K562 (cell line): ENCODE measurements around the gene ENTPD8. TPM values are rescaled to one million over a fixed set of nuclear protein-coding genes. Genes with fewer than 3 reads are reported as not detected.

ENCODE experiments used
- ATAC-seq: fragments of 200-7000 bp; cut with Tn5 transposase; 3 replicates; pipeline ENCODE4 v1.9.1; 2020; ENCODE audit warnings: moderate library complexity
- BruUV-seq: library from RNA; stranded (reverse); fragments of 400-500 nt; replicated peaks from 2 replicates; lab custom pipeline; 2021; lab: Mats Ljungman, UMichigan
- CTCF ChIA-PET: fragments of 300-600 bp; formaldehyde crosslinking; extraction: SDS; loops from one replicate; lab custom pipeline; 2021; ENCODE audit warnings: low intra/inter-chr PET ratio; lab: Yijun Ruan, JAX
- POLR2A ChIA-PET: fragments of 300-600, 350-650 bp; sonication (Branson Sonifier 250); formaldehyde crosslinking; extraction: SDS; loops from one replicate; lab custom pipeline; 2021; ENCODE audit warnings: antibody characterized with exemption, inconsistent platforms; lab: Yijun Ruan, JAX
- DNase-seq, 4 experiments: peaks; one replicate each; pipeline versions ENCODE4 v3.0.0 to v3.0.0-alpha.2; 2011 to 2018; ENCODE audit warnings: low spot score in 3 of 4, mixed read lengths in 3 of 4; ENCODE audit errors: extremely low read depth in 1 of 4
- FAIRE-seq: peaks from 2 replicates; lab custom pipeline; 2011; peaks lifted over from hg19 to GRCh38; lab: Jason Lieb, UNC
- H2AFZ ChIP-seq: 2 replicates; pipeline ENCODE4 v1.6.0; 2011; ENCODE audit warnings: low read depth, low read length, control low read depth, inconsistent platforms
- H3K27ac ChIP-seq: fragments of 200-600 bp; 3 replicates; pipeline ENCODE4 v1.8.0; 2011; ENCODE audit warnings: low read depth, mild to moderate bottlenecking, control low read depth, inconsistent platforms, low read length, moderate library complexity, mixed read lengths; ENCODE audit errors: extremely low read depth
- H3K27me3 ChIP-seq, 2 experiments: fragments of 300-600 bp in 1 of 2; 2 replicates in 1 of 2; 3 replicates in 1 of 2; pipeline versions ENCODE4 v1.6.0 to v1.8.0; 2011; ENCODE audit warnings: inconsistent platforms in 2 of 2, low read length in 2 of 2, mild to moderate bottlenecking in 1 of 2, mixed read lengths in 1 of 2, moderate library complexity in 1 of 2; ENCODE audit not compliant: control insufficient read depth in 2 of 2, insufficient read depth in 2 of 2
- H3K36me3 ChIP-seq: fragments of 300-600 bp; 3 replicates; pipeline ENCODE4 v1.8.0; 2011; ENCODE audit warnings: mild to moderate bottlenecking, low read length, inconsistent platforms; ENCODE audit not compliant: control insufficient read depth, insufficient read depth
- H3K4me1 ChIP-seq, 2 experiments: fragments of 200-600 bp in 1 of 2; replicated peaks in 1 of 2; 2 replicates in 1 of 2; 3 replicates in 1 of 2; pipeline versions ENCODE4 v1.5.1 to v1.8.0; 2011; ENCODE audit warnings: inconsistent platforms in 2 of 2, low read length in 2 of 2, mild to moderate bottlenecking in 1 of 2, mixed read lengths in 1 of 2, moderate library complexity in 1 of 2; ENCODE audit not compliant: control insufficient read depth in 2 of 2, insufficient read depth in 2 of 2
- H3K4me2 ChIP-seq: 2 replicates; pipeline ENCODE4 v1.6.1; 2011; ENCODE audit warnings: low read length, control low read depth, inconsistent platforms, mixed read lengths; ENCODE audit not compliant: insufficient read depth
- H3K4me3 ChIP-seq: fragments of 200-600 bp; sonication (generic), shearing (Covaris generic); 2 replicates; pipeline ENCODE4 v1.5.1; 2016; ENCODE audit warnings: control low read depth, inconsistent platforms
- H3K79me2 ChIP-seq: fragments of 200-600 bp; 3 replicates; pipeline ENCODE4 v1.8.0; 2011; ENCODE audit warnings: low read length, inconsistent platforms; ENCODE audit not compliant: control insufficient read depth, insufficient read depth
- H3K9ac ChIP-seq, 2 experiments: 2 replicates each; pipeline versions ENCODE4 v1.6.0 to v1.6.1; 2011; ENCODE audit warnings: low read depth in 2 of 2, low read length in 2 of 2, control low read depth in 1 of 2, inconsistent platforms in 1 of 2, mild to moderate bottlenecking in 1 of 2, mixed read lengths in 1 of 2; ENCODE audit not compliant: insufficient read depth in 1 of 2
- H3K9me1 ChIP-seq: one replicate; pipeline ENCODE4 v1.6.0; 2011; ENCODE audit warnings: inconsistent platforms, mild to moderate bottlenecking, low read length, moderate library complexity; ENCODE audit not compliant: control insufficient read depth, insufficient read depth
- H3K9me3 ChIP-seq: replicated peaks from 2 replicates; pipeline ENCODE4 v1.5.1; 2011; ENCODE audit warnings: low read depth, low read length, inconsistent platforms; ENCODE audit not compliant: control insufficient read depth, insufficient read depth
- H4K20me1 ChIP-seq: replicated peaks from 2 replicates; pipeline ENCODE4 v1.6.1; 2011; ENCODE audit warnings: low read length, inconsistent platforms, mixed read lengths; ENCODE audit not compliant: control insufficient read depth, insufficient read depth
- BCL6 ChIP-seq: fragments of 250-450 bp; sonication (Bioruptor Pico); IDR thresholded peaks from 2 replicates; pipeline ENCODE4 v1.4.0; 2020
- KDM4B ChIP-seq, 2 experiments: fragments of 450-650 bp in 1 of 2; sonication (generic) in 1 of 2; IDR thresholded peaks; 2 replicates each; pipeline ENCODE4 v1.6.1; 2016 to 2017; ENCODE audit warnings: borderline replicate concordance in 2 of 2, antibody characterized with exemption in 1 of 2, low read depth in 1 of 2, mild to moderate bottlenecking in 1 of 2
- NEUROD1 ChIP-seq: fragments of 150-350 bp; IDR thresholded peaks from 2 replicates; pipeline ENCODE4 v1.6.1; 2014; ENCODE audit warnings: borderline replicate concordance, low read length, low read depth; ENCODE audit not compliant: partially characterized antibody
- POLR2G ChIP-seq: fragments of 200-400 bp; formaldehyde crosslinking; IDR thresholded peaks from 2 replicates; pipeline ENCODE4 v1.6.1; 2017; ENCODE audit warnings: low read depth, mild to moderate bottlenecking, antibody characterized with exemption, low read length, moderate library complexity
- TCF7L2 ChIP-seq: fragments of 150-350 bp; IDR thresholded peaks from 2 replicates; pipeline ENCODE4 v1.6.1; 2016; ENCODE audit warnings: low read depth, mild to moderate bottlenecking, low read length, moderate library complexity
- ZBTB11 ChIP-seq, 3 experiments: fragments of 200-800 bp in 1 of 3; fragments of 250-450 bp in 1 of 3; fragments of 450-650 bp in 1 of 3; sonication (Bioruptor Pico) in 1 of 3; sonication (Bioruptor generic) in 1 of 3; formaldehyde crosslinking in 1 of 3; IDR thresholded peaks; 2 replicates each; pipeline versions ENCODE4 v1.6.1 to v1.8.0; 2016 to 2022; ENCODE audit warnings: mild to moderate bottlenecking in 2 of 3, missing genetic modification characterization in 2 of 3, missing compliant biosample characterization in 1 of 3, moderate library complexity in 1 of 3
- ZBTB2 ChIP-seq: fragments of 450-650 bp; IDR thresholded peaks from 2 replicates; pipeline ENCODE4 v1.6.1; 2016; ENCODE audit warnings: antibody characterized with exemption
- ZNF445 ChIP-seq: fragments of 250-450 bp; sonication (Bioruptor Pico); IDR thresholded peaks from 2 replicates; pipeline ENCODE4 v1.4.0; 2020; ENCODE audit warnings: low read depth, mild to moderate bottlenecking, moderate library complexity
- WGBS: fragments of 100-300 bp; shearing (Covaris generic); methylation state at CpG from one replicate; pipeline ENCODE4 v1.1.6; 2016; ENCODE audit warnings: low coverage, mixed read lengths; ENCODE audit not compliant: insufficient coverage; ENCODE audit errors: missing lambda C conversion rate; 5-methylcytosine and 5-hydroxymethylcytosine counted together
- in situ Hi-C: fragments of 300-500 bp; cut with MboI; formaldehyde crosslinking; loops from 4 replicates; pipeline ENCODE4 v1.15.0; 2018; ENCODE audit warnings: inconsistent platforms, mixed read lengths
- intact Hi-C: fragments of 100-400 bp; cut with micrococcal nuclease; formaldehyde crosslinking; loops from 2 replicates; pipeline ENCODE4 v1.14.2; 2022
- polyA plus RNA-seq, 8 experiments: library from polyadenylated mRNA; depleted of rRNA in 4 of 8; stranded (reverse) in 5 of 8; unstranded in 3 of 8; fragments of >200 nt; fragmentation: Nextera tagmentation in 2 of 8; fragmentation: Illumina TruSeq in 1 of 8; extraction: Ambion mirVana in 2 of 8; extraction: Trizol in 1 of 8; gene quantifications; 2 replicates each; pipeline versions ENCODE4 v1.2.1 to v1.2.3, GENCODE V29; 2011 to 2014; ENCODE audit warnings: inconsistent platforms in 1 of 8, missing spikeins in 1 of 8
- total RNA-seq, 7 experiments: library from RNA; depleted of rRNA in 6 of 7; stranded (reverse); fragments of >200 nt in 6 of 7; fragmentation: Illumina TruSeq in 2 of 7; extraction: Trizol in 2 of 7; gene quantifications; 2 replicates each; pipeline versions ENCODE4 v1.2.1 to v1.2.3, GENCODE V29; 2011 to 2021; ENCODE audit warnings: low replicate concordance in 1 of 7

Gene ENTPD8
- total and polyA plus RNA-seq, 9 of the 15 experiments (the other 6 are each of a cell fraction or from before 2014, with no cell fraction given), result 0.06 to 0.27 (median 0.19) TPM; not detected in 5

GRCh38 chr9:137416563-137417151, 24.5 kb downstream of the ENTPD8 start:
- FAIRE-seq (no peak), DNase-seq (no peak), ATAC-seq (no peak)
- intact Hi-C loops, result no loop called here
- CTCF ChIA-PET, result no interaction called here
- Histone ChIP-seq H2AFZ (no peak overlapping the region), H3K79me2 (peaks cover 67% of the 10 kb centered on the region), H3K36me3 (peaks cover 5% of the 10 kb centered on the region; the same call in 2 of the 3 replicates), H3K9me3 (no peaks in the 10 kb centered on the region), H3K27me3 (no peaks in the 10 kb centered on the region), H3K9ac (no peak overlapping the region), H3K9me1 (no peaks in the 10 kb centered on the region), H3K4me2 (no peak overlapping the region), H3K27ac (no peak overlapping the region), H4K20me1 (no peaks in the 10 kb centered on the region), H3K4me3 (no peak overlapping the region), H3K4me1 (peaks cover 25 to 47% of the 10 kb centered on the region in 2 experiments)
- in situ Hi-C loops, result no loop called here
- POLR2A ChIA-PET, result interaction anchor here (0.7 kb wide), 1 partner anchor 115 kb away, joined by 3 read pairs; the partner anchor contains the start of gene NRARP
- no peak for TF ChIP-seq TCF7L2
- peak; percentile 62 for TF ChIP-seq POLR2G
- WGBS, result 95% methylated on average over 12 of the region's 45 CpGs
- BruUV-seq, result no TSS peak

- FAIRE-seq (no peak), DNase-seq (no peak), ATAC-seq (no peak)
- intact Hi-C loops (no loop called here), in situ Hi-C loops (no loop called here)
- Histone ChIP-seq H3K4me1 (peaks cover 20 to 52% of the 10 kb centered on the region in 2 experiments), H2AFZ (no peak overlapping the region), H3K4me3 (no peak overlapping the region), H3K27me3 (no peaks in the 10 kb centered on the region), H3K27ac (no peak overlapping the region), H4K20me1 (no peaks in the 10 kb centered on the region), H3K9me1 (no peaks in the 10 kb centered on the region), H3K9me3 (no peaks in the 10 kb centered on the region), H3K36me3 (peaks cover 5% of the 10 kb centered on the region; the same call in 2 of the 3 replicates), H3K4me2 (no peak overlapping the region), H3K9ac (0 out of 4 replicates have a peak overlapping the region, but pooled peaks of 1 of the 2 experiments have one; percentile 40), H3K79me2 (peaks cover 65% of the 10 kb centered on the region)
- WGBS, result 95% methylated on average over 15 of the region's 23 CpGs
- no TSS peak for BruUV-seq
- ChIA-PET POLR2A (interaction anchor here (0.7 kb wide), 1 partner anchor 114 kb away, joined by 3 read pairs; the partner anchor contains the start of gene NRARP), CTCF (no interaction called here)
- no peak for TF ChIP-seq ZNF445 (CRISPR knock-in tag)
- no peak for TF ChIP-seq ZBTB11 (CRISPR knock-in tag; IDR thresholded peaks at IDR 0.05)
- no peak for TF ChIP-seq KDM4B (IDR thresholded peaks at IDR 0.05; ENCODE audit: borderline replicate concordance in 2 of 2, low read depth in 1 of 2)
- no peak for TF ChIP-seq BCL6 (CRISPR knock-in tag)
- no peak for TF ChIP-seq NEUROD1
- no peak for TF ChIP-seq ZBTB2
These were observed 25.1 kb downstream of the ENTPD8 start for GRCh38 chr9:137416006-137416562.
